Mucosa of stomach (tissue), 1 donor: ENCODE results near the gene SSH2.
"Not testable (repeated sequence)": the region's sequence is repeated elsewhere in the genome, so short reads cannot be mapped to it uniquely, and the experiment has no call there.

ENCODE experiments used
- H3K27me3 ChIP-seq: one replicate; pipeline ENCODE4 v1.7.0; 2013; ENCODE audit warnings: mild to moderate bottlenecking, low read length; ENCODE audit not compliant: control insufficient read depth, insufficient read depth
- H3K36me3 ChIP-seq: one replicate; pipeline ENCODE4 v1.7.0; 2013; ENCODE audit warnings: low read length; ENCODE audit not compliant: control insufficient read depth, insufficient read depth
- H3K4me1 ChIP-seq: one replicate; pipeline ENCODE4 v1.7.0; 2013; ENCODE audit warnings: mild to moderate bottlenecking, low read length; ENCODE audit not compliant: control insufficient read depth, insufficient read depth
- H3K4me3 ChIP-seq: one replicate; pipeline ENCODE4 v1.7.0; 2013; ENCODE audit warnings: low read length
- H3K9ac ChIP-seq: one replicate; pipeline ENCODE4 v1.7.0; 2013; ENCODE audit warnings: mild to moderate bottlenecking, low read length, moderate library complexity
- H3K9me3 ChIP-seq: one replicate; pipeline ENCODE4 v1.7.0; 2013; ENCODE audit warnings: mild to moderate bottlenecking, low read length, moderate library complexity; ENCODE audit not compliant: control insufficient read depth
- donor health status: Pancreatic carcinoma.

Gene SSH2

GRCh38 chr17:29733166-29733565, 196.9 kb downstream of the SSH2 start:
- Histone ChIP-seq H3K4me1 (peaks cover 8% of the 10 kb centered on the region), H3K27me3 (no peaks in the 10 kb centered on the region), H3K36me3 (no peaks in the 10 kb centered on the region), H3K9ac (no peak overlapping the region), H3K9me3 (no peaks in the 10 kb centered on the region), H3K4me3 (no peak overlapping the region)

- H3K4me1 ChIP-seq, result peaks cover 8% of the 10 kb centered on the region
- no peaks in the 10 kb centered on the region for H3K9me3 ChIP-seq
- no peaks in the 10 kb centered on the region for H3K27me3 ChIP-seq
- no peak overlapping the region for H3K9ac ChIP-seq
- no peaks in the 10 kb centered on the region for H3K36me3 ChIP-seq
- no peak overlapping the region for H3K4me3 ChIP-seq
These were observed 197.4 kb downstream of the SSH2 start for GRCh38 chr17:29732613-29733012.

- Histone ChIP-seq H3K4me3 (no peak overlapping the region), H3K4me1 (peaks cover 8% of the 10 kb centered on the region), H3K27me3 (no peaks in the 10 kb centered on the region), H3K36me3 (no peaks in the 10 kb centered on the region), H3K9me3 (no peaks in the 10 kb centered on the region), H3K9ac (no peak overlapping the region)
These were observed 197.8 kb downstream of the SSH2 start for GRCh38 chr17:29732209-29732608.

- Histone ChIP-seq H3K27me3 (no peaks in the 10 kb centered on the region), H3K9ac (no peak overlapping the region), H3K4me1 (peaks cover 8% of the 10 kb centered on the region), H3K4me3 (no peak overlapping the region), H3K36me3 (no peaks in the 10 kb centered on the region), H3K9me3 (no peaks in the 10 kb centered on the region)
These were observed 198.5 kb downstream of the SSH2 start for GRCh38 chr17:29731589-29731929.

- peaks cover 8% of the 10 kb centered on the region for H3K4me1 ChIP-seq
- H3K4me3 ChIP-seq, result no peak overlapping the region
- no peaks in the 10 kb centered on the region for H3K9me3 ChIP-seq
These were observed 201.5 kb downstream of the SSH2 start for GRCh38 chr17:29728490-29728889.

GRCh38 chr17:29726715-29727252, 203.2 kb downstream of the SSH2 start:
- Histone ChIP-seq H3K4me1 (no peaks in the 10 kb centered on the region), H3K9me3 (no peaks in the 10 kb centered on the region), H3K9ac (no peak overlapping the region), H3K36me3 (no peaks in the 10 kb centered on the region), H3K4me3 (no peak overlapping the region), H3K27me3 (no peaks in the 10 kb centered on the region)

More at GRCh38 chr17:29728490-29728889, 201.5 kb downstream of the SSH2 start:
- no peaks in the 10 kb centered on the region for H3K27me3 ChIP-seq
- no peak overlapping the region for H3K9ac ChIP-seq
- H3K36me3 ChIP-seq, result no peaks in the 10 kb centered on the region

- H3K4me1 ChIP-seq, H3K9me3 ChIP-seq, H3K4me3 ChIP-seq, H3K9ac ChIP-seq, H3K27me3 ChIP-seq, H3K36me3 ChIP-seq: not testable (repeated sequence)
These were observed 204.6 kb downstream of the SSH2 start for GRCh38 chr17:29725408-29725807.

- Histone ChIP-seq H3K36me3 (no peaks in the 10 kb centered on the region), H3K27me3 (no peaks in the 10 kb centered on the region), H3K9me3 (no peaks in the 10 kb centered on the region), H3K4me3 (no peak overlapping the region), H3K9ac (no peak overlapping the region), H3K4me1 (no peaks in the 10 kb centered on the region)
These were observed 206.6 kb downstream of the SSH2 start for GRCh38 chr17:29723278-29724047.

- Histone ChIP-seq H3K27me3 (no peaks in the 10 kb centered on the region), H3K9ac (no peak overlapping the region), H3K36me3 (no peaks in the 10 kb centered on the region), H3K4me1 (no peaks in the 10 kb centered on the region), H3K9me3 (no peaks in the 10 kb centered on the region), H3K4me3 (no peak overlapping the region)
These were observed 207.4 kb downstream of the SSH2 start for GRCh38 chr17:29722411-29723198.

GRCh38 chr17:29720551-29720950, 209.5 kb downstream of the SSH2 start:
- no peaks in the 10 kb centered on the region for H3K36me3 ChIP-seq
- no peaks in the 10 kb centered on the region for H3K9me3 ChIP-seq
- H3K27me3 ChIP-seq, result no peaks in the 10 kb centered on the region
- no peak overlapping the region for H3K9ac ChIP-seq
- no peak overlapping the region for H3K4me3 ChIP-seq
- no peaks in the 10 kb centered on the region for H3K4me1 ChIP-seq

GRCh38 chr17:29719469-29719868, 210.6 kb downstream of the SSH2 start:
- Histone ChIP-seq H3K4me1 (no peaks in the 10 kb centered on the region), H3K27me3 (no peaks in the 10 kb centered on the region), H3K9ac (no peak overlapping the region), H3K36me3 (no peaks in the 10 kb centered on the region), H3K9me3 (no peaks in the 10 kb centered on the region), H3K4me3 (no peak overlapping the region)

GRCh38 chr17:29718446-29719039, 211.5 kb downstream of the SSH2 start:
- Histone ChIP-seq H3K9me3 (no peaks in the 10 kb centered on the region), H3K4me3 (no peak overlapping the region), H3K36me3 (no peaks in the 10 kb centered on the region), H3K27me3 (no peaks in the 10 kb centered on the region), H3K4me1 (no peaks in the 10 kb centered on the region), H3K9ac (no peak overlapping the region)
